Neural cell (in vitro differentiated cells): ENCODE results near the gene FARP2.

ENCODE experiments used
- CTCF ChIP-seq: fragments of 450-650 bp; IDR thresholded peaks from 2 replicates; pipeline ENCODE4 v1.5.1; 2014; ENCODE audit warnings: antibody characterized with exemption, mild to moderate bottlenecking, moderate library complexity; ENCODE audit not compliant: poor library complexity, severe bottlenecking
- EZH2 ChIP-seq: fragments of 200-600, 300-800 bp; shearing (Covaris generic), sonication (generic); IDR thresholded peaks from 2 replicates; pipeline ENCODE4 v1.6.1; 2014; ENCODE audit warnings: antibody characterized with exemption, low read length, borderline replicate concordance, mild to moderate bottlenecking; ENCODE audit not compliant: insufficient read depth, poor library complexity, severe bottlenecking
- MXI1 ChIP-seq: fragments of 450-650 bp; conservative IDR thresholded peaks from 2 replicates; pipeline ENCODE4 v1.6.1; 2014; ENCODE audit warnings: antibody characterized with exemption, mild to moderate bottlenecking; ENCODE audit not compliant: poor library complexity, severe bottlenecking
- POLR2AphosphoS5 ChIP-seq: IDR thresholded peaks from 2 replicates; pipeline ENCODE4 v1.6.1; 2012
- RAD21 ChIP-seq: fragments of 450-650 bp; conservative IDR thresholded peaks from 2 replicates; pipeline ENCODE4 v1.6.1; 2014; ENCODE audit warnings: antibody characterized with exemption, mild to moderate bottlenecking, moderate library complexity
- REST ChIP-seq: IDR thresholded peaks from 2 replicates; pipeline ENCODE4 v1.6.1; 2012; ENCODE audit warnings: borderline replicate concordance
- SMC3 ChIP-seq: fragments of 450-650 bp; conservative IDR thresholded peaks from 2 replicates; pipeline ENCODE4 v1.6.1; 2014; ENCODE audit warnings: antibody characterized with exemption, mild to moderate bottlenecking, moderate library complexity; ENCODE audit not compliant: poor library complexity
- TAF1 ChIP-seq: IDR thresholded peaks from 2 replicates; pipeline ENCODE4 v1.6.1; 2012; ENCODE audit warnings: low read depth

GRCh38 chr2:241410739-241411176 lies 54.7 kb downstream of the FARP2 start:
- TF ChIP-seq CTCF: no peak
- no peak for TF ChIP-seq SMC3
- no peak for TF ChIP-seq EZH2
- TF ChIP-seq RAD21: no peak
- TF ChIP-seq POLR2AphosphoS5: no peak
- TF ChIP-seq REST: no peak
- TF ChIP-seq MXI1: no peak
- no peak for TF ChIP-seq TAF1
